GM21390 (cell line): ENCODE results near the gene SERF2.
"Not testable (repeated sequence)": the region's sequence is repeated elsewhere in the genome, so short reads cannot be mapped to it uniquely, and the experiment has no call there.

Experiments
- ATAC-seq: cut with Tn5 transposase; IDR thresholded peaks from one replicate; pipeline ENCODE4 v1.9.1; 2021; ENCODE audit not compliant: unreplicated experiment

Gene SERF2

GRCh38 chr15:43826508-43827341 is 34.6 kb downstream of the SERF2 start, which contains the start of gene WDR76:
Gene WDR76, plus strand, starts transcription at chr15:43827002. Its CDS starts 31 bp downstream, at chr15:43827033.
- peak; percentile 49 for ATAC-seq

DNA sequence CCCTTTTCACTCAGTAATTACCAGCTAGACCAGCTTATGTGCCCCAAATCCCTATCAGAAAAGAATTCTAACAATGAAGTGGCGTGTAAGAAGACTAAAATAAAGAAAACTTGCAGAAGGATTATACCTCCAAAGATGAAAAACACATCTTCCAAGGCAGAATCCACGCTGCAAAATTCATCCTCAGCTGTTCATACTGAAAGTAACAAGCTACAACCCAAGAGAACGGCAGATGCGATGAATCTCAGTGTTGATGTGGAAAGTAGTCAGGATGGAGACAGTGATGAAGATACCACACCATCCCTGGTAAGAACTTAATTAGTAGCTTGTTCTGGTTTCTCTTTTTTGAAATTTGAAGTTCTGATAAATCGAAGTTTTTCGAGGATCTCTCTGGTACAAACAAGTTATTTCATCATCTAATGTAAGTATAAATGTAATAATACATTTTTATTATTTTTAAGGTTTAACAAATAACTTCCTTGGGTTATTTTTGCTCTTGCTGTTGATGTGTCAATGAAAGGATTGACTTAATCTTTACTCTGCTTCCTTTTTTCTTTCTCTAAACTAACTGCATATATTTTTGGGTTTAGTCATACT is 36.0 kb downstream of the SERF2 start:
- ATAC-seq: no peak

DNA sequence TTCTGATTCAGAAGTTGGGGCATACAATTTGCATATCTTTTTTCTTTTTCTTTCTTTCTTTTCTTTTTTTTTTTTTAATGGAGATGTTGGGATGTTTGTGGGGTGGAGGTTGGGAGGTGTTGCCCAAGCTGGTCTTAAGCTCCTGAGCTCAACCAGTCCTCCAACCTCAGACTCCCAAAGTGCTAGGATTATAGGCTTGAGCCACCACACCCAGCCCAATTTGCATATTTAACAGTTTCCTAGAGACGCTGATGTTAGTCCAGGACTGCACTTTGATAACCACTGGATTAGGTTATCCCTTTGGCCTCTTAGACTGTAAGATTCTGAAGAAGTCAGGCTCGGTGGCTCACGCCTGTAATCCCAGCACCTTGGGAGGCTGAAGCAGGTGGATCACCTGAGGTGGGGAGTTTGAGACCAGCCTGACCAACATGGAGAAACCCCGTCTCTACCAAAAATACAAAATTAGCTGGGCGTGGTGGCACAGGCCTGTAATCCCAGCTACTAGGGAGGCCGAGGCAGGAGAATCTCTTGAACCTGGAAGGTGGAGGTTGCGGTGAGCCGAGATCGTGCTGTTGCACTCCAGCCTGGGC is 37.9 kb downstream of the SERF2 start:
- ATAC-seq: not testable (repeated sequence)

- ATAC-seq: not testable (repeated sequence)
Observed at GRCh38 chr15:43830691-43831275, 38.7 kb downstream of the SERF2 start.

DNA sequence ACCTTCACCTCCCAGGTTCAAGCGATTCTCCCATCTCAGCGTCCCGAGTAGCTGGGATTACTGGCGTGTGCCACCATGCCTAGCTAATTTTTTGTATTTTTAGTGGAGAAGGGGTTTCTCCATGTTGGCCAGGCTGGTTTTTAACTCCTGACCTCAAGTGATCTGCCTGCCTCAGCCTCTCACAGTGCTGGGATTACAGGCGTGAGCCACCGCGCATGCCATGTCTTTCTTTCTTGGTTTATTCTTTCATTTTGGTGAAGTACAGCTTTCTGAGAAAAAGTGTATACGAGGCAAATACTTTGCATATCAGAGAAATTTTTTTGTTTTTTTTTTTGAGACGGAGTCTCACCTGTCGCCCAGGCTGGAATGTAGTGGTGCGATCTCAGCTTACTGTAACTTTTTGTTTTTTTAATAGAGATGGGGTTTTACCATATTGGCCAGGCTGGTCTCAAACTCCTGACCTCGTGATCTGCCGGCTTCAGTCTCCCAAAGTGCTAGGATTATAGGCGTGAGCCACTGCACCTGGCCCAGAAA is 39.5 kb downstream of the SERF2 start:
- ATAC-seq: not testable (repeated sequence)

DNA sequence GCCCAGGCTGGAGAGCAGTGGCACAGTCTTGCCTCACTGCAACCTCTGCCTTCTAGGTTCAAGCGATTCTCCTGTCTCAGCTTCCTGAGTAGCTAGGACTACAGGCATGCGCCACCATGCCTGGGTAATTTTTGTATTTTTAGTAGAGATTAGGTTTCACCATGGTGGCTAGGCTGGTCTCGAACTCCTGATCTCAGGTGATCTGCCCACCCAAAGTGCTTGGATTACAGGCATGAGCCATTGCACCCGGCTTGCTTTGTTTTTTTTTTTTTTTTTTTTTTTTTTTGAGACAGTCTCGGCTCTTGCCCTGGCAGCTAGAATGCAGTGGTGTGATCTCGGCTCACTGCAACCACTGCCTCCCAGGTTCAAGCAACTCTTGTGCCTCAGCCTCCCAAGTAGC is 40.4 kb downstream of the SERF2 start:
- not testable (repeated sequence) for ATAC-seq

DNA sequence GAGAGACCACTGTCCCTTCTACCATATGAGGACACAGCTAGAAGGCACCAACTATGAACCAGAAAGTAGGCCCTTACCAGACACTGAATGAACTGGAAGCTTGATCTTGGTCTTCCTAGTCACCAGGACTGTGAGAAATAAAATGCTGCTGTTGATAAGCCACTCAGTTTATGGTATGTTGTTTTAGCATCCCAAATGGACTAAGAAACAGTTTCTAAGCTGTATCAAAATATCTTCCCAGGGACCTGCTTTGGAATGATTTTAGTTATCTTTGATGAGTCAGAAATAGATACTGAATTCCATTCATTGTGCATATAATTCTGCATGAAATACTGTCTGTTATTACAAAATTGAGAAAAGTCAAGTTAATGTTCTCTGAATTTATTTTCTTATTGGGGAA is 53.3 kb downstream of the SERF2 start:
- ATAC-seq: no peak
